HFF-Myc (cell line): Measurements from ENCODE around the gene AFF3.
"Not testable (repeated sequence)": the region's sequence is repeated elsewhere in the genome, so short reads cannot be mapped to it uniquely, and the experiment has no call there.

ENCODE experiments used
- DNase-seq: peaks from one replicate; pipeline ENCODE4 v3.0.0-alpha.2; 2011; ENCODE audit warnings: low read depth; ENCODE audit errors: extremely low read depth
- H3K4me3 ChIP-seq: replicated peaks from 2 replicates; pipeline ENCODE4 v1.5.1; 2011; ENCODE audit warnings: low read depth, mild to moderate bottlenecking, control low read depth, low read length
- TF ChIP-seq, protein P1 (sequence below): IDR thresholded peaks from 2 replicates; pipeline ENCODE4 v1.5.1; 2012; ENCODE audit warnings: mild to moderate bottlenecking, low read depth, low read length, control low read depth; ENCODE audit errors: missing control alignments

AFF3 gene

DNA sequence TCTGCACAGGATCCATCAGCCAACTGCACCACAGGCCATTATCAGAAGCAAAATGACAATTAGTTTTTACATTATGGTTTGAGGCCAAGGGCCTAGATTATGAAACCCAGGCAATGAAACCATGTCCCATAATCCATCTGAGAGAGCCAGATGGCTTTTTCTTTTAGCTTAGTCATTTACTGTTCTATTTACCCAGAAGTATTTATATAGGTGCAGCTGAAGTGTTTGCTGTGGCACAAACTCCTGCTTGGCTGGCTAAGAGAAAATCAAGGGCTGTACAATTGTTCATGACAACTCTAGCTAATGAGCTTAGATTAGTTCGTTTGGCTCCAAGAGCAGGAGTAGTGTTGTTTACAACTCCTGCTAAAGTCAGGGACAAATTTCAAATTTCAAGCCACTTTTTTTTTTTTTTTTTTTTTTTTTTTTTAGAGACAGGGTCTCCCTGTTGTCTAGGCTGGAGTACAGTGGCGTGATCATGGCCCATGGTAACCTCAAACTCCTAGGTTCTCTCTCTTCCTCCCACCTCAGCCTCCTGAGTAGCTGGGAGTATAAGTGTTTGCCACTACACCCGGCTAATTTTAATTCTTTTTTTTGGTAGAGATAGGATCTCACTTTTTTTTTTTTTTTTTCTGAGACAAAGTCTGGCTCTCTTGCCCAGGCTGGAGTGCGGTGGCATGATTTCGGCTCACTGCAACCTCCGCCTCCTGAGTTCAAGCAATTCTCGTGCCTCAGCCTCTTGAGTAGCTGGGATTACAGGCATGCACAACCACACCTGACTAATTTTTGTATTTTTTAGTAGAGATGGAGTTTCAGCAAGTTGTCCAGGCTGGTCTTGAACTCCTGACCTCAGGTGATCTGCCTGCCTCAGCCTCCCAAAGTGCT is 634.2 kb downstream of the AFF3 start:
- H3K4me3 ChIP-seq, result no peak overlapping the region
- TF ChIP-seq, protein P1, sequence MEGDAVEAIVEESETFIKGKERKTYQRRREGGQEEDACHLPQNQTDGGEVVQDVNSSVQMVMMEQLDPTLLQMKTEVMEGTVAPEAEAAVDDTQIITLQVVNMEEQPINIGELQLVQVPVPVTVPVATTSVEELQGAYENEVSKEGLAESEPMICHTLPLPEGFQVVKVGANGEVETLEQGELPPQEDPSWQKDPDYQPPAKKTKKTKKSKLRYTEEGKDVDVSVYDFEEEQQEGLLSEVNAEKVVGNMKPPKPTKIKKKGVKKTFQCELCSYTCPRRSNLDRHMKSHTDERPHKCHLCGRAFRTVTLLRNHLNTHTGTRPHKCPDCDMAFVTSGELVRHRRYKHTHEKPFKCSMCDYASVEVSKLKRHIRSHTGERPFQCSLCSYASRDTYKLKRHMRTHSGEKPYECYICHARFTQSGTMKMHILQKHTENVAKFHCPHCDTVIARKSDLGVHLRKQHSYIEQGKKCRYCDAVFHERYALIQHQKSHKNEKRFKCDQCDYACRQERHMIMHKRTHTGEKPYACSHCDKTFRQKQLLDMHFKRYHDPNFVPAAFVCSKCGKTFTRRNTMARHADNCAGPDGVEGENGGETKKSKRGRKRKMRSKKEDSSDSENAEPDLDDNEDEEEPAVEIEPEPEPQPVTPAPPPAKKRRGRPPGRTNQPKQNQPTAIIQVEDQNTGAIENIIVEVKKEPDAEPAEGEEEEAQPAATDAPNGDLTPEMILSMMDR, result no peak
- DNase-seq, result no peak

DNA sequence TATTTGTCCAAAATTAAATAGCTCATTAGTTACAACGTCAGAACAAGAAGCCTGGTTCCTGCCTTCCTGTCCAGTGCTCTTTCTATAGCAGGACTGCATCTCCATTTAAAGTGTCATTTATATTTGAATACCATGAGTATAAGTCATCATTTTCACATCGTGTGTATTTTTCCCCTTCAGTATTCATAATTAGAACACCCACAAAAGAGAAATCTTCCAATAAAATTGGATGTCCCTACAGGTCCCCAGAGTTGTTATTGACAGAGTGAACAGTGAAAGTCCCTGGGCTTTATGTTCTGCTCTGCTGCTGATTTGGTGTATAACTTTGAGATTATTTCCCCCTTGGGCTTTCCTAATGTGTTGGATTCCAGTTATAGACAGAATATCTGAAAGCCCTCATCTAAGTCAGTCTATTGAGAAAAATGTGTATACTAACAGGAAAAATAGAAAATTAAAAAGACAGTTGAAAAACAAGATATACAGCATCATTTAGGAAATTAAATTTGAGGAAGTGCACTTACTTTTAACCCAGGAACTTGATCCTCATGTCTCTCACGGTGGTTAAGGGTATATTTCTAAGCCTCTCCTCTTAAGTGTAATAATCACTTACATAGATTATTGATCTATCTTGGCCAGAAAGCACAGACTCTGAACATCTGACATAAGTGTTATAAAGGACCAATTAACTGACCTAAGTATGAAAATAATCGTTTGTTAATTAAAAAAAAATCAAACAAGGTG is 637.4 kb downstream of the AFF3 start:
- no peak overlapping the region for H3K4me3 ChIP-seq
- no peak for DNase-seq
- TF ChIP-seq, protein P1, result no peak

DNA sequence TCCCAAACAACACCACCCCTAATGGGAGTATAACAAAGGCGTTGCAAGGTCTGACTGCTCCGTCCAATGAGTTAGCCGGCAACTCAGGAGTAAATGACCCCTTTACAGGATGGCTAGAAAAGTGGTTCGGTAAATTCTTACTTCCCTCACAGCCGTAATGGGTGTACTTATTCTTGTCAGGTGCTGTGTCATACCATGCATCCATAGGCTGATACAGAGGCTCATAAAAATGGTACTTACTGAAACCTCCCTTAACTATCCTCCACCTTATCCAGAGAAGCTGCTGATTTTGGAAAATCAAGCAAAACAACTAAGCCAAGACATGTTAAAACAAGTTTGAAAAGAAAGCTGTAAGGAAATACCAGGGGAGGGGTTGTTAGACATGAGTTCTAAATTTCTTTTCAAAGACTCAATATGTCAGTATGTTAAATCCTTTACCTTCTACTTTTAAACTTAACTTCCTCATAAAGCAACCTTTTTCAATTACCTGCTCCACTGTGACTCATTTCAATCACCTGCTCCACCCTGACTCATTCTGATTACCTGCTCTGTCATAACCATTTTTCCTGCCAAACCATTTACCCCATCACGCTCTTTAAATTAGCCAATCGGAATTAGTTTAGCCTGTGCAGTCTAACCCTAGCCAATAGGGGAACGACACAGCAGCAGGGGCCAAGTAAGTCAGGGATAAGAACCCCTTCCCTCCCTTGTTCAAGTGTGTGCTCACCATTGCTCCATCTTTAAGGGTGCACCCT is 638.6 kb downstream of the AFF3 start:
- not testable (repeated sequence) for DNase-seq

DNA sequence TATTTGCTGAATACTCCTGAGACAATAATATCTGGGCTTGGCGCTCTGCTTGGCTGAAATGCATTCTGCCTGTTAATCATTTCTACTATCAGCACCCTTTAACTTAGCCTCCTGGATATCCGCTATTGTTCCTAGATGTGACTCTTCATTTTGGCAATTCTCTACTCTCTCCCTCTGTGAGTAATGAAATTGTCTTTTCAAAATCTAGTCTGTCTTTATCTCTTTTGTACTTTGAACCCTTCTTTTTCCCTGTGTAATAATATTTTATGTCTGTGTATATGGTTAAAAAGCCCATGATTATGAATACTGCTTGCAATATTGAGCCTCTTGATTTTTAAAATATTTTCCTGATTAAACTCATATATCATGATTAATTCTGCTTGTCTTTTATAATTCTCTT is 646.4 kb downstream of the AFF3 start:
- H3K4me3 ChIP-seq, result no peak overlapping the region
- DNase-seq, result no peak
- TF ChIP-seq, protein P1, result no peak

More for the DNA sequence above, 638.6 kb downstream of the AFF3 start:
- not testable (repeated sequence) for H3K4me3 ChIP-seq
